K562 (cell line): ENCODE results near the gene TMPRSS6. TPM values are rescaled to one million over a fixed set of nuclear protein-coding genes. Genes with fewer than 3 reads are reported as not detected.

Source experiments
- ATAC-seq: fragments of 200-7000 bp; cut with Tn5 transposase; 3 replicates; pipeline ENCODE4 v1.9.1; 2020; ENCODE audit warnings: moderate library complexity
- BruUV-seq: library from RNA; stranded (reverse); fragments of 400-500 nt; replicated peaks from 2 replicates; lab custom pipeline; 2021; lab: Mats Ljungman, UMichigan
- CTCF ChIA-PET: fragments of 300-600 bp; formaldehyde crosslinking; extraction: SDS; loops from one replicate; lab custom pipeline; 2021; ENCODE audit warnings: low intra/inter-chr PET ratio; lab: Yijun Ruan, JAX
- POLR2A ChIA-PET: fragments of 300-600, 350-650 bp; sonication (Branson Sonifier 250); formaldehyde crosslinking; extraction: SDS; loops from one replicate; lab custom pipeline; 2021; ENCODE audit warnings: antibody characterized with exemption, inconsistent platforms; lab: Yijun Ruan, JAX
- DNase-seq, 4 experiments: peaks; one replicate each; pipeline versions ENCODE4 v3.0.0 to v3.0.0-alpha.2; 2011 to 2018; ENCODE audit warnings: low spot score in 3 of 4, mixed read lengths in 3 of 4; ENCODE audit errors: extremely low read depth in 1 of 4
- FAIRE-seq: peaks from 2 replicates; lab custom pipeline; 2011; peaks lifted over from hg19 to GRCh38; lab: Jason Lieb, UNC
- H2AFZ ChIP-seq: 2 replicates; pipeline ENCODE4 v1.6.0; 2011; ENCODE audit warnings: low read depth, low read length, control low read depth, inconsistent platforms
- H3K27ac ChIP-seq: fragments of 200-600 bp; 3 replicates; pipeline ENCODE4 v1.8.0; 2011; ENCODE audit warnings: low read depth, mild to moderate bottlenecking, control low read depth, inconsistent platforms, low read length, moderate library complexity, mixed read lengths; ENCODE audit errors: extremely low read depth
- H3K27me3 ChIP-seq, 2 experiments: fragments of 300-600 bp in 1 of 2; 2 replicates in 1 of 2; 3 replicates in 1 of 2; pipeline versions ENCODE4 v1.6.0 to v1.8.0; 2011; ENCODE audit warnings: inconsistent platforms in 2 of 2, low read length in 2 of 2, mild to moderate bottlenecking in 1 of 2, mixed read lengths in 1 of 2, moderate library complexity in 1 of 2; ENCODE audit not compliant: control insufficient read depth in 2 of 2, insufficient read depth in 2 of 2
- H3K36me3 ChIP-seq: fragments of 300-600 bp; 3 replicates; pipeline ENCODE4 v1.8.0; 2011; ENCODE audit warnings: mild to moderate bottlenecking, low read length, inconsistent platforms; ENCODE audit not compliant: control insufficient read depth, insufficient read depth
- H3K4me1 ChIP-seq, 2 experiments: fragments of 200-600 bp in 1 of 2; replicated peaks in 1 of 2; 2 replicates in 1 of 2; 3 replicates in 1 of 2; pipeline versions ENCODE4 v1.5.1 to v1.8.0; 2011; ENCODE audit warnings: inconsistent platforms in 2 of 2, low read length in 2 of 2, mild to moderate bottlenecking in 1 of 2, mixed read lengths in 1 of 2, moderate library complexity in 1 of 2; ENCODE audit not compliant: control insufficient read depth in 2 of 2, insufficient read depth in 2 of 2
- H3K4me2 ChIP-seq: 2 replicates; pipeline ENCODE4 v1.6.1; 2011; ENCODE audit warnings: low read length, control low read depth, inconsistent platforms, mixed read lengths; ENCODE audit not compliant: insufficient read depth
- H3K4me3 ChIP-seq: fragments of 200-600 bp; sonication (generic), shearing (Covaris generic); 2 replicates; pipeline ENCODE4 v1.5.1; 2016; ENCODE audit warnings: control low read depth, inconsistent platforms
- H3K79me2 ChIP-seq: fragments of 200-600 bp; 3 replicates; pipeline ENCODE4 v1.8.0; 2011; ENCODE audit warnings: low read length, inconsistent platforms; ENCODE audit not compliant: control insufficient read depth, insufficient read depth
- H3K9ac ChIP-seq, 2 experiments: 2 replicates each; pipeline versions ENCODE4 v1.6.0 to v1.6.1; 2011; ENCODE audit warnings: low read depth in 2 of 2, low read length in 2 of 2, control low read depth in 1 of 2, inconsistent platforms in 1 of 2, mild to moderate bottlenecking in 1 of 2, mixed read lengths in 1 of 2; ENCODE audit not compliant: insufficient read depth in 1 of 2
- H3K9me1 ChIP-seq: one replicate; pipeline ENCODE4 v1.6.0; 2011; ENCODE audit warnings: inconsistent platforms, mild to moderate bottlenecking, low read length, moderate library complexity; ENCODE audit not compliant: control insufficient read depth, insufficient read depth
- H3K9me3 ChIP-seq: replicated peaks from 2 replicates; pipeline ENCODE4 v1.5.1; 2011; ENCODE audit warnings: low read depth, low read length, inconsistent platforms; ENCODE audit not compliant: control insufficient read depth, insufficient read depth
- H4K20me1 ChIP-seq: replicated peaks from 2 replicates; pipeline ENCODE4 v1.6.1; 2011; ENCODE audit warnings: low read length, inconsistent platforms, mixed read lengths; ENCODE audit not compliant: control insufficient read depth, insufficient read depth
- RBM25 ChIP-seq: fragments of 200-400 bp; formaldehyde crosslinking; IDR thresholded peaks from 2 replicates; pipeline ENCODE4 v1.6.1; 2018; ENCODE audit warnings: low read length, low read depth, moderate library complexity; ENCODE audit not compliant: severe bottlenecking
- ZNF146 ChIP-seq: IDR thresholded peaks from one replicate; pipeline ENCODE4 v1.6.1; 2018; ENCODE audit warnings: missing compliant biosample characterization; ENCODE audit not compliant: unreplicated experiment
- in situ Hi-C: fragments of 300-500 bp; cut with MboI; formaldehyde crosslinking; loops from 4 replicates; pipeline ENCODE4 v1.15.0; 2018; ENCODE audit warnings: inconsistent platforms, mixed read lengths
- intact Hi-C: fragments of 100-400 bp; cut with micrococcal nuclease; formaldehyde crosslinking; loops from 2 replicates; pipeline ENCODE4 v1.14.2; 2022
- polyA plus RNA-seq, 8 experiments: library from polyadenylated mRNA; depleted of rRNA in 4 of 8; stranded (reverse) in 5 of 8; unstranded in 3 of 8; fragments of >200 nt; fragmentation: Nextera tagmentation in 2 of 8; fragmentation: Illumina TruSeq in 1 of 8; extraction: Ambion mirVana in 2 of 8; extraction: Trizol in 1 of 8; gene quantifications; 2 replicates each; pipeline versions ENCODE4 v1.2.1 to v1.2.3, GENCODE V29; 2011 to 2014; ENCODE audit warnings: inconsistent platforms in 1 of 8, missing spikeins in 1 of 8
- total RNA-seq, 7 experiments: library from RNA; depleted of rRNA in 6 of 7; stranded (reverse); fragments of >200 nt in 6 of 7; fragmentation: Illumina TruSeq in 2 of 7; extraction: Trizol in 2 of 7; gene quantifications; 2 replicates each; pipeline versions ENCODE4 v1.2.1 to v1.2.3, GENCODE V29; 2011 to 2021; ENCODE audit warnings: low replicate concordance in 1 of 7
- TF ChIP-seq, protein P1 (sequence below): sonication (generic); formaldehyde crosslinking; IDR thresholded peaks from 2 replicates; pipeline ENCODE4 v1.4.0; 2020; ENCODE audit warnings: mild to moderate bottlenecking, missing genetic modification reagents

Gene TMPRSS6
- total and polyA plus RNA-seq, 9 of the 15 experiments (the other 6 are each of a cell fraction or from before 2014, with no cell fraction given) = 0.03 TPM; not detected in 8

DNA sequence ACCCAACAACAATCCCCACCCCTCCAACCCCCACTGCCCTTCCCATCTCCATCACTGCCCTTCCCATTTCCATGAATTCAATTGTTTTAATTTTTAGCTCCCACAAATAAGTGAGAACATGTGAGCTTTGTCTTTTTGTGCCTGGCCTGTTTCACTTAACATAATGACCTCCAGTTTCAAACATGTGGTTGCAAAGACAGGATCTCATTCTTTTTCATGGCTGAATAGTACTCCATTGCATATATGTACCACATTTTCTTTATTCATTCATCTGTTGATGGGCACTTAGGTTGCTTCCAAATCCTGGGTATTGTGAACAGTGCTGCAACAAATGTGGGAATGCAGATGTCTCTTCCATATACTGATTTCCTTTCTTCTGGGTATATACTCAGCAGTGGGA is 41.2 kb upstream of the TMPRSS6 start:
- in situ Hi-C loops (no loop called here), intact Hi-C loops (no loop called here)
- no peak for FAIRE-seq
- Histone ChIP-seq H3K9me3 (no peaks in the 10 kb centered on the region), H3K27me3 (peaks cover 0 to 25% of the 10 kb centered on the region in 2 experiments; a peak in 3 of 5 replicates), H3K4me1 (peaks cover 0 to 6% of the 10 kb centered on the region in 2 experiments; a peak in 2 of 5 replicates), H3K4me3 (no peak overlapping the region), H3K79me2 (no peaks in the 10 kb centered on the region), H3K9ac (no peak overlapping the region), H2AFZ (no peak overlapping the region), H3K4me2 (no peak overlapping the region), H3K27ac (no peak overlapping the region), H4K20me1 (no peaks in the 10 kb centered on the region; the same call in 1 of the 2 replicates), H3K9me1 (no peaks in the 10 kb centered on the region), H3K36me3 (no peaks in the 10 kb centered on the region)
- CTCF ChIA-PET = no interaction called here
- POLR2A ChIA-PET = no interaction called here
- no peak for ATAC-seq
- BruUV-seq = no TSS peak
- TF ChIP-seq, protein P1, sequence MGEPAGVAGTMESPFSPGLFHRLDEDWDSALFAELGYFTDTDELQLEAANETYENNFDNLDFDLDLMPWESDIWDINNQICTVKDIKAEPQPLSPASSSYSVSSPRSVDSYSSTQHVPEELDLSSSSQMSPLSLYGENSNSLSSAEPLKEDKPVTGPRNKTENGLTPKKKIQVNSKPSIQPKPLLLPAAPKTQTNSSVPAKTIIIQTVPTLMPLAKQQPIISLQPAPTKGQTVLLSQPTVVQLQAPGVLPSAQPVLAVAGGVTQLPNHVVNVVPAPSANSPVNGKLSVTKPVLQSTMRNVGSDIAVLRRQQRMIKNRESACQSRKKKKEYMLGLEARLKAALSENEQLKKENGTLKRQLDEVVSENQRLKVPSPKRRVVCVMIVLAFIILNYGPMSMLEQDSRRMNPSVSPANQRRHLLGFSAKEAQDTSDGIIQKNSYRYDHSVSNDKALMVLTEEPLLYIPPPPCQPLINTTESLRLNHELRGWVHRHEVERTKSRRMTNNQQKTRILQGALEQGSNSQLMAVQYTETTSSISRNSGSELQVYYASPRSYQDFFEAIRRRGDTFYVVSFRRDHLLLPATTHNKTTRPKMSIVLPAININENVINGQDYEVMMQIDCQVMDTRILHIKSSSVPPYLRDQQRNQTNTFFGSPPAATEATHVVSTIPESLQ (CRISPR knock-in tag) = no peak
- TF ChIP-seq ZNF146 (CRISPR knock-in tag) (peak; percentile 94), RBM25 (peak; percentile 80)
- no peak for DNase-seq
